Measurements from ENCODE around the gene KLHL2.
"Not testable (repeated sequence)": the region's sequence is repeated elsewhere in the genome, so short reads cannot be mapped to it uniquely, and the experiment has no call there.

Gene KLHL2

GRCh38 chr4:165207431-165208220 lies at the start of gene KLHL2:
TSS of gene KLHL2 (plus strand) at chr4:165207561. CDS start at chr4:165207877, 316 bp downstream.
- DNase-seq (ENCODE audit: low read depth), result peak; percentile 50

- DNase-seq (ENCODE audit: low read depth), result no peak
Measured at GRCh38 chr4:165158762-165159161, 48.6 kb upstream of the KLHL2 start.

- DNase-seq (ENCODE audit: low read depth), result no peak
Measured at GRCh38 chr4:165164257-165164656, 43.1 kb upstream of the KLHL2 start.

- not testable (repeated sequence) for DNase-seq (ENCODE audit: low read depth)
Measured at GRCh38 chr4:165166872-165167271, 40.5 kb upstream of the KLHL2 start.

- no peak for DNase-seq (ENCODE audit: low read depth)
Measured at GRCh38 chr4:165167650-165168049, 39.7 kb upstream of the KLHL2 start.

- DNase-seq (ENCODE audit: low read depth), result no peak
Measured at GRCh38 chr4:165170819-165171218, 36.5 kb upstream of the KLHL2 start.

- not testable (repeated sequence) for DNase-seq (ENCODE audit: low read depth)
Measured at GRCh38 chr4:165175470-165175869, 31.9 kb upstream of the KLHL2 start.

- DNase-seq (ENCODE audit: low read depth), result no peak
Measured at GRCh38 chr4:165175879-165176278, 31.5 kb upstream of the KLHL2 start.

- peak; percentile 2 for DNase-seq (ENCODE audit: low read depth)
Measured at GRCh38 chr4:165177725-165178666, 29.4 kb upstream of the KLHL2 start.

- no peak for DNase-seq (ENCODE audit: low read depth)
Measured at GRCh38 chr4:165184220-165184619, 23.1 kb upstream of the KLHL2 start.

GRCh38 chr4:165184998-165185397 lies 22.4 kb upstream of the KLHL2 start:
- DNase-seq (ENCODE audit: low read depth), result not testable (repeated sequence)

- no peak for DNase-seq (ENCODE audit: low read depth)
Measured at GRCh38 chr4:165185448-165185847, 21.9 kb upstream of the KLHL2 start.

- DNase-seq (ENCODE audit: low read depth), result no peak
Measured at GRCh38 chr4:165190591-165191347, 16.6 kb upstream of the KLHL2 start.

- no peak for DNase-seq (ENCODE audit: low read depth)
Measured at GRCh38 chr4:165191348-165191656, 16.1 kb upstream of the KLHL2 start.

- no peak for DNase-seq (ENCODE audit: low read depth)
Measured at GRCh38 chr4:165191814-165192499, 15.4 kb upstream of the KLHL2 start.

GRCh38 chr4:165192500-165192898 lies 14.9 kb upstream of the KLHL2 start:
- no peak for DNase-seq (ENCODE audit: low read depth)

GRCh38 chr4:165192956-165193355 lies 14.4 kb upstream of the KLHL2 start:
- DNase-seq (ENCODE audit: low read depth), result no peak

- DNase-seq (ENCODE audit: low read depth), result no peak
Measured at GRCh38 chr4:165194368-165194767, 13.0 kb upstream of the KLHL2 start.

- DNase-seq (ENCODE audit: low read depth), result no peak
Measured at GRCh38 chr4:165198329-165198728, 9.0 kb upstream of the KLHL2 start.

GRCh38 chr4:165199286-165199685 lies 8.1 kb upstream of the KLHL2 start:
- DNase-seq (ENCODE audit: low read depth), result no peak

- DNase-seq (ENCODE audit: low read depth), result no peak
Measured at GRCh38 chr4:165199722-165200121, 7.6 kb upstream of the KLHL2 start.

- no peak for DNase-seq (ENCODE audit: low read depth)
Measured at GRCh38 chr4:165201806-165202205, 5.6 kb upstream of the KLHL2 start.
